H1 (cell line): ENCODE measurements around the gene ID2. TPM values are rescaled to one million over a fixed set of nuclear protein-coding genes. Genes with fewer than 3 reads are reported as not detected.

ENCODE experiments used
- HDAC6 ChIP-seq: IDR thresholded peaks from one replicate; pipeline ENCODE4 v1.7.1; 2012; ENCODE audit warnings: low read depth, mild to moderate bottlenecking, inconsistent platforms, low read length, moderate library complexity
- JUN ChIP-seq: IDR thresholded peaks from 2 replicates; pipeline ENCODE4 v1.6.1; 2011; ENCODE audit warnings: low read depth, mild to moderate bottlenecking, improper control_type of control experiment, low read length
- MAFK ChIP-seq: IDR thresholded peaks from 2 replicates; pipeline ENCODE4 v1.6.1; 2012; ENCODE audit warnings: low read depth, mild to moderate bottlenecking, improper control_type of control experiment, low read length
- TAF7 ChIP-seq: optimal IDR thresholded peaks from 2 replicates; pipeline ENCODE3; 2011; ENCODE audit warnings: low read depth, mild to moderate bottlenecking, inconsistent platforms, low read length, moderate library complexity, borderline replicate concordance
- YY1 ChIP-seq: IDR thresholded peaks from 2 replicates; pipeline ENCODE4 v1.6.1; 2011; ENCODE audit warnings: low read depth, mild to moderate bottlenecking, low read length
- polyA plus RNA-seq, 7 experiments: library from polyadenylated mRNA; depleted of rRNA in 3 of 7; stranded (reverse) in 5 of 7; unstranded in 2 of 7; fragments of >200 nt in 5 of 7; fragments of 200-250 nt in 2 of 7; gene quantifications; 1 replicate in 5 of 7; 2 replicates in 1 of 7; 4 replicates in 1 of 7; pipeline versions ENCODE4 v1.2.1 to v1.2.3, GENCODE V29; 2011 to 2013; ENCODE audit warnings: missing spikeins in 2 of 7, mixed read lengths in 2 of 7
- total RNA-seq: library from RNA; stranded (reverse); fragmentation: NEBNext Ultra II Directional; extraction: Animal tissue kit (Norgen Biotek cat#: 25700); gene quantifications from 2 replicates; pipeline ENCODE4 v1.2.1, GENCODE V29; 2021
- TF ChIP-seq, protein P1 (sequence below): IDR thresholded peaks from 2 replicates; pipeline ENCODE4 v1.6.1; 2012; ENCODE audit warnings: inconsistent platforms
- TF ChIP-seq, protein P2 (sequence below): IDR thresholded peaks from 2 replicates; pipeline ENCODE4 v1.6.1; 2012; ENCODE audit warnings: inconsistent platforms

ID2 gene
- total and polyA plus RNA-seq, 2 of the 8 experiments (the other 6 are each of a cell fraction or from before 2014, with no cell fraction given) = 36.7 to 214 TPM

DNA sequence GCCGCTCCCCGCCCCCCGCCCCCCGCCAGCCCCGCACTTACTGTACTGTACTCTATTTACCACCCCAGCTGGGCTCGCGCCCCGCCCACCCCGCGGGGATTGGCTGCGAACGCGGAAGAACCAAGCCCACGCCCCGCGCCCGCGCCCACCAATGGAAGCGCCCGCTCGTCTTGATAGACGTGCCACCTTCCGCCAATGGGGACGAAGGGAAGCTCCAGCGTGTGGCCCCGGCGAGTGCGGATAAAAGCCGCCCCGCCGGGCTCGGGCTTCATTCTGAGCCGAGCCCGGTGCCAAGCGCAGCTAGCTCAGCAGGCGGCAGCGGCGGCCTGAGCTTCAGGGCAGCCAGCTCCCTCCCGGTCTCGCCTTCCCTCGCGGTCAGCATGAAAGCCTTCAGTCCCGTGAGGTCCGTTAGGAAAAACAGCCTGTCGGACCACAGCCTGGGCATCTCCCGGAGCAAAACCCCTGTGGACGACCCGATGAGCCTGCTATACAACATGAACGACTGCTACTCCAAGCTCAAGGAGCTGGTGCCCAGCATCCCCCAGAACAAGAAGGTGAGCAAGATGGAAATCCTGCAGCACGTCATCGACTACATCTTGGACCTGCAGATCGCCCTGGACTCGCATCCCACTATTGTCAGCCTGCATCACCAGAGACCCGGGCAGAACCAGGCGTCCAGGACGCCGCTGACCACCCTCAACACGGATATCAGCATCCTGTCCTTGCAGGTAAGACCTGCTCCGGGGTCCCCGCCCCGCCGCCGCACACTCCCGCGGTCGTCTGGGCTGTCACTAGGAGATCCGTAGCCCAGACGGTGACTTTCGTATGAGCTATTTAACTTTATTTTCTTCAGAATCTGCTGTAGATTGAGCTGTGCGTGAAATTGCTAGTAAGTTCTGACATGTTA, at the start of gene ID2 (continued):
- TF ChIP-seq, protein P1, sequence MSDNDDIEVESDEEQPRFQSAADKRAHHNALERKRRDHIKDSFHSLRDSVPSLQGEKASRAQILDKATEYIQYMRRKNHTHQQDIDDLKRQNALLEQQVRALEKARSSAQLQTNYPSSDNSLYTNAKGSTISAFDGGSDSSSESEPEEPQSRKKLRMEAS = peak; percentile 40; the same call in 1 of the 2 replicates
- TF ChIP-seq, protein P2, sequence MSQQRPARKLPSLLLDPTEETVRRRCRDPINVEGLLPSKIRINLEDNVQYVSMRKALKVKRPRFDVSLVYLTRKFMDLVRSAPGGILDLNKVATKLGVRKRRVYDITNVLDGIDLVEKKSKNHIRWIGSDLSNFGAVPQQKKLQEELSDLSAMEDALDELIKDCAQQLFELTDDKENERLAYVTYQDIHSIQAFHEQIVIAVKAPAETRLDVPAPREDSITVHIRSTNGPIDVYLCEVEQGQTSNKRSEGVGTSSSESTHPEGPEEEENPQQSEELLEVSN = no peak
- no peak for TF ChIP-seq YY1
- TF ChIP-seq MAFK = no peak
- no peak for TF ChIP-seq HDAC6
- TF ChIP-seq JUN = no peak
- peak; percentile 97 for TF ChIP-seq TAF7
